Endothelial cell of umbilical vein (primary cell): Measurements from ENCODE around the gene HMG20A. TPM values are rescaled to one million over a fixed set of nuclear protein-coding genes. Genes with fewer than 3 reads are reported as not detected.

Source experiments
- BruUV-seq: library from RNA; stranded (reverse); fragments of 400-500 nt; replicated peaks from 2 replicates; lab custom pipeline; 2021; lab: Mats Ljungman, UMichigan
- CTCF ChIA-PET: fragments of 300-600, 350-600 bp; sonication (Branson Sonifier 250); formaldehyde crosslinking; loops from one replicate; lab custom pipeline; 2021; ENCODE audit warnings: antibody characterized with exemption, inconsistent platforms; lab: Charles Lee
- POLR2A ChIA-PET: fragments of 300-600, 350-600 bp; sonication (Branson Sonifier 250); formaldehyde crosslinking; loops from one replicate; lab custom pipeline; 2021; ENCODE audit warnings: antibody characterized with exemption, inconsistent platforms; lab: Charles Lee
- DNase-seq: peaks from one replicate; pipeline ENCODE4 v3.0.0-alpha.2; 2011; ENCODE audit warnings: low read depth, low spot score
- FAIRE-seq: peaks from 2 replicates; lab custom pipeline; 2011; peaks lifted over from hg19 to GRCh38; lab: Jason Lieb, UNC
- H2AFZ ChIP-seq: 2 replicates; pipeline ENCODE4 v1.6.0; 2012; ENCODE audit warnings: low read depth, low read length, control low read depth, inconsistent platforms
- H3K27ac ChIP-seq: 2 replicates; pipeline ENCODE4 v1.5.1; 2011; ENCODE audit warnings: low read depth, mild to moderate bottlenecking, control low read depth, low read length, moderate library complexity; ENCODE audit not compliant: insufficient read depth
- H3K27me3 ChIP-seq, 2 experiments: 2 replicates each; pipeline versions ENCODE4 v1.6.0 to v1.6.1; 2011; ENCODE audit warnings: low read length in 2 of 2, mixed read lengths in 1 of 2; ENCODE audit not compliant: control insufficient read depth in 2 of 2, insufficient read depth in 2 of 2
- H3K36me3 ChIP-seq, 2 experiments: 2 replicates in 1 of 2; 3 replicates in 1 of 2; pipeline ENCODE4 v1.5.1; 2011; ENCODE audit warnings: low read length in 2 of 2, mild to moderate bottlenecking in 1 of 2, moderate library complexity in 1 of 2; ENCODE audit not compliant: control insufficient read depth in 2 of 2, insufficient read depth in 2 of 2; ENCODE audit errors: extremely low read depth in 1 of 2
- H3K4me1 ChIP-seq: 3 replicates; pipeline ENCODE4 v1.5.1; 2011; ENCODE audit warnings: mild to moderate bottlenecking, low read length; ENCODE audit not compliant: control insufficient read depth, insufficient read depth; ENCODE audit errors: extremely low read depth
- H3K4me2 ChIP-seq: 2 replicates; pipeline ENCODE4 v1.6.1; 2011; ENCODE audit warnings: low read length, control low read depth, mixed read lengths; ENCODE audit not compliant: insufficient read depth
- H3K4me3 ChIP-seq, 3 experiments: fragments of 200-600 bp in 1 of 3; sonication (generic), shearing (Covaris generic) in 1 of 3; replicated peaks in 1 of 3; 2 replicates each; pipeline ENCODE4 v1.5.1; 2011 to 2016; ENCODE audit warnings: control low read depth in 3 of 3, low read length in 3 of 3, mild to moderate bottlenecking in 2 of 3, inconsistent platforms in 1 of 3, low read depth in 1 of 3, moderate library complexity in 1 of 3; ENCODE audit not compliant: insufficient read depth in 1 of 3
- H3K79me2 ChIP-seq: 2 replicates; pipeline ENCODE4 v1.6.0; 2012; ENCODE audit warnings: low read length, inconsistent platforms; ENCODE audit not compliant: control insufficient read depth, insufficient read depth
- H3K9ac ChIP-seq: replicated peaks from 2 replicates; pipeline ENCODE3; 2011; ENCODE audit warnings: low read length, control low read depth; ENCODE audit not compliant: insufficient read depth; ENCODE audit errors: extremely low read depth
- H3K9me1 ChIP-seq: replicated peaks from 3 replicates; pipeline ENCODE4 v1.6.0; 2011; ENCODE audit warnings: mild to moderate bottlenecking, low read length; ENCODE audit not compliant: control insufficient read depth, insufficient read depth; ENCODE audit errors: extremely low read depth
- H3K9me3 ChIP-seq: replicated peaks from 2 replicates; pipeline ENCODE4 v1.5.1; 2012; ENCODE audit warnings: low read length, inconsistent platforms; ENCODE audit not compliant: control insufficient read depth, insufficient read depth
- H4K20me1 ChIP-seq: replicated peaks from 2 replicates; pipeline ENCODE3; 2011; ENCODE audit warnings: mild to moderate bottlenecking, low read length; ENCODE audit not compliant: control insufficient read depth, insufficient read depth; ENCODE audit errors: extremely low read depth
- FOS ChIP-seq: IDR thresholded peaks from 2 replicates; pipeline ENCODE4 v1.6.1; 2011; ENCODE audit warnings: mild to moderate bottlenecking, low read length, moderate library complexity, borderline replicate concordance; ENCODE audit not compliant: insufficient read depth
- GATA2 ChIP-seq: IDR thresholded peaks from 2 replicates; pipeline ENCODE4 v1.7.0; 2011; ENCODE audit warnings: low read depth, mild to moderate bottlenecking, moderate library complexity, mixed read lengths, low read length; ENCODE audit not compliant: insufficient read length, insufficient read depth
- JUN ChIP-seq: IDR thresholded peaks from 2 replicates; pipeline ENCODE4 v1.6.1; 2011; ENCODE audit warnings: borderline replicate concordance, low read depth; ENCODE audit not compliant: insufficient read length, insufficient read depth
- MYC ChIP-seq: IDR thresholded peaks from one replicate; pipeline ENCODE4 v1.6.1; 2011; ENCODE audit warnings: mild to moderate bottlenecking, low read depth, low read length
- POLR2A ChIP-seq: IDR thresholded peaks from 2 replicates; pipeline ENCODE4 v1.6.1; 2012; ENCODE audit warnings: low read depth, mild to moderate bottlenecking, control low read depth, low read length
- dilution Hi-C: fragments of 300-500 bp; cut with MboI; formaldehyde crosslinking; loops from one replicate; pipeline ENCODE4 v1.15.0; 2019; ENCODE audit warnings: low sequenced_read_pairs; ENCODE audit not compliant: extremely low pct_ligation_motif_present
- intact Hi-C: fragments of 100-400 bp; cut with micrococcal nuclease; formaldehyde crosslinking; loops from one replicate; pipeline ENCODE4 v1.10.0; 2022
- polyA plus RNA-seq, 4 experiments: library from polyadenylated mRNA; depleted of rRNA in 3 of 4; stranded (reverse) in 3 of 4; unstranded in 1 of 4; fragments of >200 nt; gene quantifications; 2 replicates each; pipeline versions ENCODE4 v1.2.1 to v1.2.3, GENCODE V29; 2011 to 2012; ENCODE audit warnings: missing spikeins in 1 of 4
- total RNA-seq: library from RNA; stranded (reverse); gene quantifications from 2 replicates; pipeline ENCODE4 v1.2.3, GENCODE V29; 2021
- TF ChIP-seq, protein P1 (sequence below), 2 donors: IDR thresholded peaks; 1 replicate in 1 of 2; 2 replicates in 1 of 2; pipeline ENCODE4 v1.5.1; 2011; ENCODE audit warnings: low read length in 2 of 2, mild to moderate bottlenecking in 2 of 2, moderate library complexity in 2 of 2, control low read depth in 1 of 2, inconsistent platforms in 1 of 2, low read depth in 1 of 2; ENCODE audit not compliant: insufficient read depth in 1 of 2; ENCODE audit errors: extremely low read depth in 1 of 2
- TF ChIP-seq, protein P2 (sequence below): IDR thresholded peaks from 2 replicates; pipeline ENCODE4 v1.6.1; 2011; ENCODE audit not compliant: insufficient read depth, insufficient read length

The HMG20A gene
- total and polyA plus RNA-seq, 2 donors (not counting 3 experiments of a cell fraction or from before 2014, with no cell fraction given): 35.8 to 44.0 TPM

DNA sequence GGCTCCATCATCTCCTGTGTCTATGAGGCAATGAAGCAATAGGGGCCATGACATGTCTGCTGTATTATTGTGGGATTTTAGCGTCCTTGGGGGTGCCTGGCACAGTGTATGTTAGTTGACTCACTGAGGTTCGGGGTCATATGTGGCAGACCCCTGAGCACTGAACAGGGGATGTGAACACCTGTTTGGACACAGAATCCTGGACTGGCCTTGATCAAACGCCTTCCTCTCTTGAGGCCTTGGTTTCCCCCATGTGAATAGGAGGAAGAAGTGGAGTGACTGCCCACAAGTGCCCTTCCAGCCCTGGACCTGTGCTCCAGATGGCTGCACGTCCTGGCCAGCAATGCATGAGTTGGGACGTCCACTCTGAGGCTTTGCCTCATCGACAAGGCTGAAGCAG, 84.2 kb downstream of the HMG20A start:
- Histone ChIP-seq H3K27ac (no peak overlapping the region), H3K4me3 (no peak overlapping the region), H2AFZ (no peak overlapping the region), H3K9me1 (no peaks in the 10 kb centered on the region), H3K36me3 (no peaks in the 10 kb centered on the region), H3K9me3 (no peaks in the 10 kb centered on the region), H4K20me1 (no peaks in the 10 kb centered on the region), H3K4me2 (no peak overlapping the region), H3K4me1 (peaks cover 39% of the 10 kb centered on the region), H3K9ac (no peak overlapping the region), H3K27me3 (no peaks in the 10 kb centered on the region), H3K79me2 (no peaks in the 10 kb centered on the region)
- no TSS peak for BruUV-seq
- ChIA-PET CTCF (interaction anchor here (1.1 to 7.4 kb wide), 5 partner anchors 7 to 314 kb away, joined by 3 to 87 read pairs (median 6); no protein-coding TSS in a partner anchor), POLR2A (no interaction called here)
- DNase-seq: no peak
- dilution Hi-C loops (no loop called here), intact Hi-C loops (no loop called here)
- FAIRE-seq: no peak
- TF ChIP-seq MYC: no peak

DNA sequence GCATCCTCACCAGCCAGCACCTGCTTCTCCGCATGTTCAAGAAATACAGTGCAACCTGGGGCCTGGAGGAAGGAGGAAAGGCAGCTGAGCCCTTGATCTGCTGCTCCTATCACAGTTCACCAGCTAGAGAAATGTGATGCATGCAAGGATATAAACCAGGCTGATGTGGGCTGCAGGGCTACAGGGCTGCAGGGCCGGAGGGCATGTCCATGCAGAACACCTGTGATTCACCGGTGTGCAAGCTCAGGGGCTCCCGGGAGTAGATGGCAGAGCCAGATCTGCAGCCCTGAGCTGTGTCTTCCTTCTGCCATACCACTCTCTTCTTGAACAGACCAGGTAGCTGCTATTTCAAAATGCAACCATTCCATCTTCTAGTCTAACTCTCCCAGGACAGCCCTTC, 84.9 kb downstream of the HMG20A start:
- no peak overlapping the region for H3K4me2 ChIP-seq
- intact Hi-C loops: no loop called here
- dilution Hi-C loops: no loop called here
- DNase-seq (no peak), FAIRE-seq (no peak)
- H3K4me1 ChIP-seq: peaks cover 39% of the 10 kb centered on the region
- H3K27me3 ChIP-seq: no peaks in the 10 kb centered on the region
- H3K27ac ChIP-seq: no peak overlapping the region
- H2AFZ ChIP-seq: no peak overlapping the region
- H3K4me3 ChIP-seq: no peak overlapping the region
- ChIA-PET CTCF (interaction anchor here (1.5 to 7.4 kb wide), 6 partner anchors 8 to 386 kb away, joined by 3 to 87 read pairs (median 12); partner anchors contain the start of gene PEAK1), POLR2A (no interaction called here)
- TF ChIP-seq, protein P1, sequence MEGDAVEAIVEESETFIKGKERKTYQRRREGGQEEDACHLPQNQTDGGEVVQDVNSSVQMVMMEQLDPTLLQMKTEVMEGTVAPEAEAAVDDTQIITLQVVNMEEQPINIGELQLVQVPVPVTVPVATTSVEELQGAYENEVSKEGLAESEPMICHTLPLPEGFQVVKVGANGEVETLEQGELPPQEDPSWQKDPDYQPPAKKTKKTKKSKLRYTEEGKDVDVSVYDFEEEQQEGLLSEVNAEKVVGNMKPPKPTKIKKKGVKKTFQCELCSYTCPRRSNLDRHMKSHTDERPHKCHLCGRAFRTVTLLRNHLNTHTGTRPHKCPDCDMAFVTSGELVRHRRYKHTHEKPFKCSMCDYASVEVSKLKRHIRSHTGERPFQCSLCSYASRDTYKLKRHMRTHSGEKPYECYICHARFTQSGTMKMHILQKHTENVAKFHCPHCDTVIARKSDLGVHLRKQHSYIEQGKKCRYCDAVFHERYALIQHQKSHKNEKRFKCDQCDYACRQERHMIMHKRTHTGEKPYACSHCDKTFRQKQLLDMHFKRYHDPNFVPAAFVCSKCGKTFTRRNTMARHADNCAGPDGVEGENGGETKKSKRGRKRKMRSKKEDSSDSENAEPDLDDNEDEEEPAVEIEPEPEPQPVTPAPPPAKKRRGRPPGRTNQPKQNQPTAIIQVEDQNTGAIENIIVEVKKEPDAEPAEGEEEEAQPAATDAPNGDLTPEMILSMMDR (IDR thresholded peaks at IDR 0.05; ENCODE audit: extremely low read depth in 1 of 2, insufficient read depth in 1 of 2, low read depth in 1 of 2, low read length in 2 of 2): no peak
- no peak for TF ChIP-seq POLR2A
- no peak for TF ChIP-seq JUN
- no peak for TF ChIP-seq GATA2
- TF ChIP-seq MYC: no peak
- TF ChIP-seq, protein P2, sequence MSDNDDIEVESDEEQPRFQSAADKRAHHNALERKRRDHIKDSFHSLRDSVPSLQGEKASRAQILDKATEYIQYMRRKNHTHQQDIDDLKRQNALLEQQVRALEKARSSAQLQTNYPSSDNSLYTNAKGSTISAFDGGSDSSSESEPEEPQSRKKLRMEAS: no peak
- TF ChIP-seq FOS: no peak
- no peaks in the 10 kb centered on the region for H3K79me2 ChIP-seq
- no peaks in the 10 kb centered on the region for H3K9me3 ChIP-seq
- no TSS peak for BruUV-seq
- no peaks in the 10 kb centered on the region for H3K9me1 ChIP-seq
- no peaks in the 10 kb centered on the region for H4K20me1 ChIP-seq
- H3K9ac ChIP-seq: no peak overlapping the region
- no peaks in the 10 kb centered on the region for H3K36me3 ChIP-seq
